Osteoblast (primary cell): ENCODE data around the gene CCDC81. TPM values are rescaled to one million over a fixed set of nuclear protein-coding genes. Genes with fewer than 3 reads are reported as not detected.

Experiments
- DNase-seq: peaks from one replicate; pipeline ENCODE4 v3.0.0; 2011; ENCODE audit warnings: low spot score, mixed read lengths; ENCODE audit not compliant: insufficient read length; ENCODE audit errors: missing footprints
- H2AFZ ChIP-seq: 2 replicates; pipeline ENCODE4 v1.6.0; 2011; ENCODE audit warnings: mild to moderate bottlenecking, low read length
- H3K27ac ChIP-seq: 2 replicates; pipeline ENCODE4 v1.5.1; 2011; ENCODE audit warnings: mild to moderate bottlenecking, low read depth, low read length, moderate library complexity
- H3K27me3 ChIP-seq: 2 replicates; pipeline ENCODE4 v1.6.0; 2012; ENCODE audit warnings: mild to moderate bottlenecking, control low read depth, inconsistent platforms, low read length, moderate library complexity; ENCODE audit not compliant: insufficient read depth
- H3K36me3 ChIP-seq: 2 replicates; pipeline ENCODE4 v1.5.1; 2011; ENCODE audit warnings: mild to moderate bottlenecking, low read length, control low read depth, moderate library complexity; ENCODE audit not compliant: insufficient read depth
- H3K4me1 ChIP-seq: 2 replicates; pipeline ENCODE4 v1.5.1; 2011; ENCODE audit warnings: mild to moderate bottlenecking, low read length, control low read depth, moderate library complexity; ENCODE audit not compliant: insufficient read depth
- H3K4me2 ChIP-seq: 2 replicates; pipeline ENCODE4 v1.6.0; 2011; ENCODE audit warnings: mild to moderate bottlenecking, low read length; ENCODE audit not compliant: insufficient read depth
- H3K4me3 ChIP-seq: fragments of 200-600 bp; sonication (generic); 3 replicates; pipeline ENCODE4 v1.5.1; 2012; ENCODE audit warnings: mild to moderate bottlenecking, low read length, inconsistent platforms; ENCODE audit not compliant: insufficient read depth
- H3K79me2 ChIP-seq: 2 replicates; pipeline ENCODE4 v1.6.0; 2012; ENCODE audit warnings: mild to moderate bottlenecking, low read length, control low read depth, inconsistent platforms; ENCODE audit not compliant: insufficient read depth
- H3K9me3 ChIP-seq: 2 replicates; pipeline ENCODE4 v1.5.1; 2011; ENCODE audit warnings: low read depth, low read length, control low read depth
- H4K20me1 ChIP-seq: 2 replicates; pipeline ENCODE4 v1.6.0; 2012; ENCODE audit warnings: mild to moderate bottlenecking, low read length, control low read depth; ENCODE audit not compliant: insufficient read depth
- total RNA-seq: library from RNA; depleted of rRNA; stranded (reverse); fragments of >200 nt; gene quantifications from 2 replicates; pipeline ENCODE4 v1.2.3, GENCODE V29; 2012
- TF ChIP-seq, protein P1 (sequence below): IDR thresholded peaks from 2 replicates; pipeline ENCODE4 v1.5.1; 2011; ENCODE audit warnings: mild to moderate bottlenecking, low read depth, low read length, moderate library complexity; ENCODE audit errors: extremely low read depth

Gene CCDC81
- total RNA-seq, 1 donor = 0.36 TPM

DNA sequence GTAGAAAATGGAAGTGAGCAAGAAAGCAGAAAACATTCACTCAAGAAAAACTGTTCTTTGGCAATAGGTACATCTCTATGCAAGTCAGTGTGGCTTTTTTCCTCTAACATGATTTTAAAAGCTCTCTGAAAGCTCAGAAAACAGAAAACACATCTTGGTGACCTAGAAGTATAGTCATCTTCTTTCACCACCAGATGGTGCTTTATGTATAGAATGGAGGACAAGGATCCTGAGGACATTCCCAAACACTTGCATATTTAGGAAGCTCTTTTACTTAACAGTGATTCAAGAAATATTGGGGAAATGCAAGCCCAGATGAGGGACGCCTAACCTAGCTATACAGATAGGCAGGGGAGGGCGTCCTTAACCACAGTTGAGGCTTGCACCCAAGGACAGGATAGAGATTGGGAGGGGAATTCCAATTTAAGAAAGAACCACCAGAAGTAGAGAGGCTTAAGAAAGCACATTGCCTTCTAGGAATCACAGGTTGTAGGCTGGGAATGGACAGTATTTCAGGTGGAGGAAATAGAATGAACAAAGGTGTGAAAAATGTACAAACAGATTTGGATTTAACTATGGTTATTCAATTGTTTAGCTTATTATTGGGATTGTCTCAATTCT, 13.8 kb upstream of the CCDC81 start:
- H3K27me3 ChIP-seq = no peaks in the 10 kb centered on the region
- no peaks in the 10 kb centered on the region for H3K36me3 ChIP-seq
- H3K4me1 ChIP-seq = no peaks in the 10 kb centered on the region
- H4K20me1 ChIP-seq = no peaks in the 10 kb centered on the region
- no peak overlapping the region for H3K4me3 ChIP-seq
- H3K9me3 ChIP-seq = no peaks in the 10 kb centered on the region
- peak; percentile 79 for DNase-seq
- TF ChIP-seq, protein P1, sequence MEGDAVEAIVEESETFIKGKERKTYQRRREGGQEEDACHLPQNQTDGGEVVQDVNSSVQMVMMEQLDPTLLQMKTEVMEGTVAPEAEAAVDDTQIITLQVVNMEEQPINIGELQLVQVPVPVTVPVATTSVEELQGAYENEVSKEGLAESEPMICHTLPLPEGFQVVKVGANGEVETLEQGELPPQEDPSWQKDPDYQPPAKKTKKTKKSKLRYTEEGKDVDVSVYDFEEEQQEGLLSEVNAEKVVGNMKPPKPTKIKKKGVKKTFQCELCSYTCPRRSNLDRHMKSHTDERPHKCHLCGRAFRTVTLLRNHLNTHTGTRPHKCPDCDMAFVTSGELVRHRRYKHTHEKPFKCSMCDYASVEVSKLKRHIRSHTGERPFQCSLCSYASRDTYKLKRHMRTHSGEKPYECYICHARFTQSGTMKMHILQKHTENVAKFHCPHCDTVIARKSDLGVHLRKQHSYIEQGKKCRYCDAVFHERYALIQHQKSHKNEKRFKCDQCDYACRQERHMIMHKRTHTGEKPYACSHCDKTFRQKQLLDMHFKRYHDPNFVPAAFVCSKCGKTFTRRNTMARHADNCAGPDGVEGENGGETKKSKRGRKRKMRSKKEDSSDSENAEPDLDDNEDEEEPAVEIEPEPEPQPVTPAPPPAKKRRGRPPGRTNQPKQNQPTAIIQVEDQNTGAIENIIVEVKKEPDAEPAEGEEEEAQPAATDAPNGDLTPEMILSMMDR = peak; percentile 57
- H3K79me2 ChIP-seq = no peaks in the 10 kb centered on the region
- H2AFZ ChIP-seq = peak overlapping the region; percentile 59
- no peak overlapping the region for H3K27ac ChIP-seq
- no peak overlapping the region for H3K4me2 ChIP-seq

DNA sequence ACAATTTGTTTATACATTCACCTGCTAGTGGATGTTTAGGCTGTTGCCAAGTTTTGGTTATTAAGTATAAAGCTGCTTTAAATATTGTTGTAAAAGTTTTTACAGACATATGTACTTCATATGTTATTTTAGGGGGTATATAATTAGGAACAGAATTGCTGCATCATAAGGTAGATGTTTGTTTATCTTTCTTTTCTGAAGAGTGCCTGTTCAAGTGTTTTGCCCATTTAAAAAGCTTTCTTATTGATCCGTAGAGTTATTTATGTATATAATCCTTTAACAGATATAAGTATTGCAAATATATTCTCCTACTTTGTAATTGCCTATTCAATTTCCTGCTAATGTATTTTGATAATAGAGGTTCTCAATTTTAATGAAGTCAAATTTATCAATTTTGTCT, 11.3 kb upstream of the CCDC81 start:
- H2AFZ ChIP-seq = no peak overlapping the region
- no peaks in the 10 kb centered on the region for H4K20me1 ChIP-seq
- H3K4me1 ChIP-seq = no peaks in the 10 kb centered on the region
- H3K36me3 ChIP-seq = no peaks in the 10 kb centered on the region
- TF ChIP-seq, protein P1 = no peak
- no peaks in the 10 kb centered on the region for H3K79me2 ChIP-seq
- no peak overlapping the region for H3K27ac ChIP-seq
- H3K9me3 ChIP-seq = no peaks in the 10 kb centered on the region
- H3K27me3 ChIP-seq = no peaks in the 10 kb centered on the region
- DNase-seq = no peak
- no peak overlapping the region for H3K4me3 ChIP-seq
- H3K4me2 ChIP-seq = no peak overlapping the region

DNA sequence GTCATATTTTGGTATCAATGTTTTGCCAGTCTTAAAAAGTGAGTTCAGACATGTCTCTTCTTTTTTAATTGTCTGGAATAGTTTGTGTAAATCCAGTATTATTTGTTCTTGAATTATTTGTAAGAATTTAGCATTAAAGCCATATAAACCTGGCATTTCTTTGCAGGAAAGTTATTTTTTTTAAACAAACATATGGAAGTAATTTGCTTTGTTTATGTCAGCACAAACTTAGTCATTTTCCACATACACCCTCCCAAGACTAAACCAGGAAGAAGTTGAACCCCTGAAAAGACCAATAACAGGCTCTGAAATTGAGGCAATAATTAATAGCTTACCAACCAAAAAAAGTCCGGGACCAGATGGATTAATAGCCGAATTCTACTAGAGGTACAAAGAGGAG, 9.1 kb upstream of the CCDC81 start:
- no peaks in the 10 kb centered on the region for H3K4me1 ChIP-seq
- no peak overlapping the region for H3K27ac ChIP-seq

DNA sequence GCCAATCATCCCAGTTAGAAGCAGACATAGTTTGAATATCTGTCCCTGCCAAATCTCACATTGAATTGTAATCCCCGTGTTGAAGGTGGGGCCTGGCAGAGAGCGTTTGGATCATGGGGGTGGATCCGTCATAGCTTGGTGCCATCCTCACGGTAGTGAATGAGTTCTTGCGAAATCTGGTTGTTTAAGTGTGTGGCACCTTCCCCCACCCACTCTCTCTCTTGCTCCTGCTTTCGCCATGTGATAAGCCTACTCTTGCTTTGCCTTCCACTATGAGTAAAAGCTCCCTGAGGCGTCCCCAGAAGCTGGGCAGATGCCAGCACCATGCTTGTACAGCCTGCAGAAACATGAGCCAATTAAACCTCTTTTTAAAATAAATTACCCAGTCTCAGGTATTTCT, 5.0 kb upstream of the CCDC81 start:
- Histone ChIP-seq H3K4me2 (no peak overlapping the region), H3K36me3 (no peaks in the 10 kb centered on the region), H3K9me3 (no peaks in the 10 kb centered on the region), H3K27ac (no peak overlapping the region), H3K4me1 (peaks cover 4% of the 10 kb centered on the region), H2AFZ (no peak overlapping the region), H3K4me3 (no peak overlapping the region), H3K79me2 (no peaks in the 10 kb centered on the region), H3K27me3 (no peaks in the 10 kb centered on the region), H4K20me1 (no peaks in the 10 kb centered on the region)
- TF ChIP-seq, protein P1 = no peak
- no peak for DNase-seq

More for the DNA sequence above, 9.1 kb upstream of the CCDC81 start:
- H3K79me2 ChIP-seq = no peaks in the 10 kb centered on the region
- no peak overlapping the region for H3K4me3 ChIP-seq
- no peaks in the 10 kb centered on the region for H4K20me1 ChIP-seq
- no peak overlapping the region for H2AFZ ChIP-seq
- H3K9me3 ChIP-seq = no peaks in the 10 kb centered on the region
- no peaks in the 10 kb centered on the region for H3K36me3 ChIP-seq
- no peaks in the 10 kb centered on the region for H3K27me3 ChIP-seq
- H3K4me2 ChIP-seq = no peak overlapping the region
- DNase-seq = no peak
- TF ChIP-seq, protein P1 = no peak
